ENCODE results near the gene PRKD2. TPM values are rescaled to one million over a fixed set of nuclear protein-coding genes. Genes with fewer than 3 reads are reported as not detected.

PRKD2 gene
- total RNA-seq, 1 donor from 2014 or later: 28.4 TPM

DNA sequence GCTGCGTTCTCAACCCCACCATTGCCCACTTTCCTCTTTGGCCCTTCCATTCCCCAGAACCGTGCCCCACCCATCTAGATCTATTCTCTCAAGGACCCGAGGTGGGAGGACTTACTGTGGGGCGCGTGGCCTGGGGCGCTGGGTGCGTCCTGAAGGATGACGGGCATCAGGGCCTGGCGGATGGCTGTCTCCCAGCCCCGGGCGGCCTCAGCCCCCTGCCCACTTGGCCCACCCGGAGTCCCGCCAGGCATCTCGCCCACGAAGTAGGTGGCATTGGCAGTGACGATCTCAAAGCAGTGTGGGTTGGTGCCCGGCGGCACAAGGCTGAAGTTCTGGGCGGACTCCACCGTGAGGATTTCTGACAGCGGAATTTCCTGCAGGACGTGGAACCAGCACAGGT lies 23.2 kb downstream of the PRKD2 start:
- no peak for DNase-seq (ENCODE audit: low read depth)
- TF ChIP-seq, protein P1, sequence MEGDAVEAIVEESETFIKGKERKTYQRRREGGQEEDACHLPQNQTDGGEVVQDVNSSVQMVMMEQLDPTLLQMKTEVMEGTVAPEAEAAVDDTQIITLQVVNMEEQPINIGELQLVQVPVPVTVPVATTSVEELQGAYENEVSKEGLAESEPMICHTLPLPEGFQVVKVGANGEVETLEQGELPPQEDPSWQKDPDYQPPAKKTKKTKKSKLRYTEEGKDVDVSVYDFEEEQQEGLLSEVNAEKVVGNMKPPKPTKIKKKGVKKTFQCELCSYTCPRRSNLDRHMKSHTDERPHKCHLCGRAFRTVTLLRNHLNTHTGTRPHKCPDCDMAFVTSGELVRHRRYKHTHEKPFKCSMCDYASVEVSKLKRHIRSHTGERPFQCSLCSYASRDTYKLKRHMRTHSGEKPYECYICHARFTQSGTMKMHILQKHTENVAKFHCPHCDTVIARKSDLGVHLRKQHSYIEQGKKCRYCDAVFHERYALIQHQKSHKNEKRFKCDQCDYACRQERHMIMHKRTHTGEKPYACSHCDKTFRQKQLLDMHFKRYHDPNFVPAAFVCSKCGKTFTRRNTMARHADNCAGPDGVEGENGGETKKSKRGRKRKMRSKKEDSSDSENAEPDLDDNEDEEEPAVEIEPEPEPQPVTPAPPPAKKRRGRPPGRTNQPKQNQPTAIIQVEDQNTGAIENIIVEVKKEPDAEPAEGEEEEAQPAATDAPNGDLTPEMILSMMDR (conservative IDR thresholded peaks at IDR 0.05; ENCODE audit: low read depth, low read length): no peak
- H3K4me3 ChIP-seq (ENCODE audit: low read depth, low read length): no peak overlapping the region

DNA sequence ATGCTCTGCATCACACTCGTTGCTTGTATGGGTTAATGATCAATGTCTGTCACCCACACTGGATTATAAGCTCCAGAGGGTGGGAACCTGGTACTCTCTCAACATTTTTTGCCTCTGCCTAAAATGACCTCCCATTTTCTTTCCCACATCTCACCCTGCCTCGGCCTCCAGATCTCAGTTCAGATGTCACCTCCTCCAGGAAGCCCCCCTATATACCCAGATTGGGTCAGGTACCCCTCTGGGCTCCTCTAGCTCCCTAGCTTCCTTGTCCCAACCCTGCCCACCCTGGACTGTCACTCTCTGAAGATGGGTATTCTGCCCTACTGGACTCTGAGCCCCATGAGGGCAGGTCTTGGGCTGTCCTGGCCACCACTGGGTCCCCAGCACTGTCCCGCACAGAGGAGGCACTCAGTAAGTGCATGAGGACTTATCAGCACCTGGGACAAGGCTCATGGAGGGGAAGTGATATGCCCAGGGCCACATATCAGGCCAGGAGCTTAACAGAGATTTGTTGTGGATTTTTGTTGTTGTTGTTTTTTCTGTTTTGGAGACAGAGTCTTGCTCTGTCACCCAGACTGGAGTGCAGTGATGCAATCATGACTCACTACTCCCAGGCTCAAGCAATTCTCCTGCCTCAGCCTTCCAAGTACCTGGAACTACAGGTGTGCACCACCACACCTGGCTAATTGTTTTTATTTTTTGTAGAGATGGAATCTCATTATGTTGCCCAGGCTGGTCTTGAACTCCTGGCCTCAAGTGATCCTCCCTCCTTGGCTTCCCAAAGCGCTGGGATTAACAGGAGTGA lies 23.8 kb downstream of the PRKD2 start:
- no peak for DNase-seq (ENCODE audit: low read depth)
- TF ChIP-seq, protein P1 (conservative IDR thresholded peaks at IDR 0.05; ENCODE audit: low read depth, low read length): no peak
- no peak overlapping the region for H3K4me3 ChIP-seq (ENCODE audit: low read depth, low read length)

DNA sequence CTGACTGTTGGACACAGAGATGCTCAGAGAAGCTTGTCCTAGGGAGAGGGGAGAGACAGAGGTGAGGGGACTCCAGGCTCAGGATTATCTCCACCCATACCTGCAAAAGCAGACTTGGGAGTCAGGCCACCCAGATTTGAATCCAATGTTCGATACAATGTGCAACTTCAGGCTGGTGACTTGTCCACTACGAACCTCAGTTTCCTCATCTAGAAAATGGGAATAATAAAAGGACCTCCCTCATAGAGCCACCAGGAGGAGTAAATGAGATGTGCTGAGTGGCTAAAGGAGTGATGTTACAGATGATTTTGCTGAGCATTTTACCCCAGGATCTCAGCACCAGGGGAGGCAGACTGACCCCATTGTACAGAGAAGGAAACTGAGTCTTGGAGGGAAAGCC lies 25.0 kb downstream of the PRKD2 start:
- TF ChIP-seq, protein P1 (conservative IDR thresholded peaks at IDR 0.05; ENCODE audit: low read depth, low read length): no peak
- DNase-seq (ENCODE audit: low read depth): no peak
- H3K4me3 ChIP-seq (ENCODE audit: low read depth, low read length): no peak overlapping the region

DNA sequence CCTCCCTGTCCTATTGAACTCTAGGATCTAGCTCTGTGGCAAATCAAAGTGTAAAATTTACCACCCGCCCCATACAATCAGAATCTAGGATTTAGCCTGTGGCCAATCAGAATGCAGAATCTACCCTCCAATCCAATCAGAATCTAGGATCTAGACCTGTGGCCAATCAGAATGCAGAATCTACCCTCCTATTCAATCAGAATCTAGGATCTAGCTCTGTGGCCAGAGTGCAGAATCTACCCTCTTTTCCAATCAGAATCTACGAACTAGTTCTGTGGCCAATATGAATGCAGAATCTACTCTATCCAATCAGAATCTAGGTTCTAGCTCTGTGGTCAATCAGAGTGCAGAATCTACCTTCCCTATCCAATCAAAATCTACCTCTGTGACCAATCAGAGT lies 25.8 kb downstream of the PRKD2 start:
- no peak overlapping the region for H3K4me3 ChIP-seq (ENCODE audit: low read depth, low read length)
- TF ChIP-seq, protein P1 (conservative IDR thresholded peaks at IDR 0.05; ENCODE audit: low read depth, low read length): no peak
- DNase-seq (ENCODE audit: low read depth): no peak

DNA sequence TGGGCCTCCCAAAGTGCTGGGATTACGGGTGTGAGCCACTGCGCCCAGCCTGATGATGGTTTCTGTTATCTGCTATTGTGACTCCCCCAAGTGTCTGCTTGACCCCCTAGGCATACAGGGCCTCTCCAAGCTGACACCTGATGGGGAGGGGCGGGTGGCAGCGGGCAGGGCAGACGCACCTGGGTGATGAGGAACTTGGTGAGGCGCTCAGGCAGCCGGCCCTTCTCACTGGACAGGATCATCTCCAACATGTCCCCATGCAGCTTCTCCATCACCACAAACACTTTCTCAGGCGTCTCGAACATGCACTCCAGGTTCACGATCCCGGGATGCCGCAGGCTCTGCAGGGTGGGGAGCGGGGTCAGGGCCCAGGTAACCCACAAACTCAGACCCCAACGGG lies 27.6 kb downstream of the PRKD2 start:
- TF ChIP-seq, protein P1 (conservative IDR thresholded peaks at IDR 0.05; ENCODE audit: low read depth, low read length): no peak
- no peak for DNase-seq (ENCODE audit: low read depth)
- no peak overlapping the region for H3K4me3 ChIP-seq (ENCODE audit: low read depth, low read length)

DNA sequence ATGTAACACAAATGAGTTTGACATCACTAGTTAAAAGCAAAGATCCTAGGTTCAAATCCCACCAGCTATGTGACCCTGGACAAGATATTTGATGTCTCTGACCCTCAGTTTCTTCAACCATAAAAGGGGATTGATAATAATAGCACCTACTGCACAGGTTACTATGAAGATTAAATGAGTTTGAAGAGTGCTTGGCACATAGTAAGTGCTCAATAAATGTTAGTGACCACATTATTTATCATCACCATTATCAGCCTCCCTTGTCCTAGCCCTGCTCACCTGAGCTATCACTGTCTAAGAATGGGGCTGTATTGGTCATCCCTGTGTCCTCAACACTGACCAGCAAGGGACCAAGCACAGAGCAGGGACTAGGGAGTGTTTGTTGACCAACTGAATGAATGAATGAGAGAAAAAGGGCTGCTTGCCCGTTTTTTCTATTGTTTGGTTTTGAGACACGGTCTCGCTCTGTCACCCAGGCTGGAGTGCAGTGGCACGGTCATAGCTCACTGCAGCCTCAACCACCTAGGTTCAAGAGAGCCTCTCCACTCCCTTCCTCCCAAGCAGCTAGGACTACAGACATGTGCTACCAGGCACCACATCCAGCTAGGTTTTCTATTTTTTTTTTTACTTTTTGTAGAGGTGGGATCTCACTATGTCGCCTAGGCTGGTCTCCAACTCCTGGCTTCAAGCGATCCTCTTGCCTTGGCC lies 29.3 kb downstream of the PRKD2 start:
- no peak overlapping the region for H3K4me3 ChIP-seq (ENCODE audit: low read depth, low read length)
- no peak for DNase-seq (ENCODE audit: low read depth)
- TF ChIP-seq, protein P1 (conservative IDR thresholded peaks at IDR 0.05; ENCODE audit: low read depth, low read length): no peak
